ENCODE data around the gene AP3S1.

The AP3S1 gene

DNA sequence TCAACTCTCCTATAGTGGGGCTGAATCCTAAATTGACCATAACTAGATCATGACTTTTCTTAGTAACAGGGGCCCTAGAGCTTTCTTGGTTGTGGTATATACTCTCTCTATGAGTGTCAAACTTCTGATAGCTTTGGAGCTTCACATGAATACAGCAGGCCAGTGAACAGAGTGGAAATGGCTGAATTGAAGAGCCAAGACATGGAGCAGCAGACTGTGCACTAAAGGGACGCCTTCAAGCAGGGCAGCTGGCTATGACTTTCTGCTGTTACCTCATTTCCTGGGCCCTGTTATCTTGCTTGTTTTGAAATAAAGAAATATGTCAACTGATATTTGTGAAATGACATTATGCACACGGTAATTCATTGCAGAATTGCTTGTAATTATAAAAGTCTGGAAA is 41.6 kb upstream of the AP3S1 start:
- no peak for DNase-seq
- Histone ChIP-seq H3K27ac (ENCODE audit: low read length, poor library complexity, severe bottlenecking) (no peak overlapping the region), H3K4ac (ENCODE audit: low read depth in 1 of 2, low read length in 2 of 2) (no peak overlapping the region), H3K14ac (ENCODE audit: low read length in 2 of 2) (no peak overlapping the region), H3K27me3 (ENCODE audit: control insufficient read depth in 1 of 2, insufficient read depth in 1 of 2, low read length in 2 of 2) (peaks cover 0 to 4% of the 10 kb centered on the region in 2 experiments), H4K8ac (ENCODE audit: low read length) (no peak overlapping the region), H2BK5ac (ENCODE audit: low read depth, low read length, poor library complexity, severe bottlenecking) (no peak overlapping the region), H2BK120ac (ENCODE audit: low read depth, low read length) (no peak overlapping the region), H2BK15ac (ENCODE audit: low read depth, poor library complexity, severe bottlenecking) (no peak overlapping the region), H3K79me1 (replicated peaks; ENCODE audit: low read length, poor library complexity, severe bottlenecking) (no peaks in the 10 kb centered on the region), H3K4me3 (ENCODE audit: insufficient read depth in 1 of 2, low read depth in 1 of 2, low read length in 2 of 2) (no peak overlapping the region), H3K9me3 (ENCODE audit: control insufficient read depth, low read length) (no peaks in the 10 kb centered on the region), H3K36me3 (ENCODE audit: control insufficient read depth in 1 of 2, insufficient read depth in 2 of 2, low read depth in 1 of 2, low read length in 2 of 2) (peaks cover 0 to 4% of the 10 kb centered on the region in 2 experiments), H2AK5ac (ENCODE audit: low read length, severe bottlenecking) (no peak overlapping the region), H3K4me1 (ENCODE audit: control insufficient read depth, insufficient read depth, low read depth, low read length) (no peaks in the 10 kb centered on the region), H4K91ac (ENCODE audit: low read length) (no peak overlapping the region), H3K18ac (ENCODE audit: low read depth in 1 of 2, low read length in 2 of 2) (no peak overlapping the region), H3K4me2 (ENCODE audit: low read length, poor library complexity, severe bottlenecking) (no peak overlapping the region), H2AFZ (ENCODE audit: low read depth, low read length) (no peak overlapping the region), H2BK12ac (ENCODE audit: low read length in 2 of 2) (no peak overlapping the region), H3K9ac (ENCODE audit: low read length) (no peak overlapping the region), H3K23ac (ENCODE audit: low read length in 2 of 2) (no peak overlapping the region)
- 82% methylated on average over 2 of the region's 2 CpGs for WGBS

DNA sequence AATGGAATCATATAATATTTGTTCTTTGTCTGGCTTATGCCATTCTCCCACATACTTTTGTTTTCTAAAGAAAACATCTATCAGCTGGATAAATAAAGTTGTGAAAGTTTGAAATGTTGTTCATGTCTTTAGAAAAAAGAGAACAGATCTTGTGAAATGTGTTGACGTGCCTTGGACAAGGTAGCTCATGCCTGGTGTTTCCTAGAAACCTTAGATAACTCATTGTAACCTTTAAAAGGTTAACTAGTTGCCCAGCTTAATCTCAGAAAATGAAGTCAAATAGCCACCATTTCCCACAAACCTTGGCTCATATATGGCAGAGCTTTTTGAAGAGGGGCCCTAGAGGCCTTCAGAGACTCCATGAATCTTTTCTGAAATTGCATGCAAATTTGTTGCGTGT is 40.6 kb upstream of the AP3S1 start:
- H3K36me3 ChIP-seq (ENCODE audit: control insufficient read depth in 1 of 2, insufficient read depth in 2 of 2, low read depth in 1 of 2, low read length in 2 of 2): peaks cover 0 to 11% of the 10 kb centered on the region in 2 experiments
- no peak overlapping the region for H2BK120ac ChIP-seq (ENCODE audit: low read depth, low read length)
- no peak overlapping the region for H3K4ac ChIP-seq (ENCODE audit: low read depth in 1 of 2, low read length in 2 of 2)
- H4K8ac ChIP-seq (ENCODE audit: low read length): no peak overlapping the region
- H3K4me3 ChIP-seq (ENCODE audit: insufficient read depth in 1 of 2, low read depth in 1 of 2, low read length in 2 of 2): no peak overlapping the region
- no peaks in the 10 kb centered on the region for H3K4me1 ChIP-seq (ENCODE audit: control insufficient read depth, insufficient read depth, low read depth, low read length)
- no peak overlapping the region for H3K27ac ChIP-seq (ENCODE audit: low read length, poor library complexity, severe bottlenecking)
- H3K4me2 ChIP-seq (ENCODE audit: low read length, poor library complexity, severe bottlenecking): no peak overlapping the region
- H3K79me1 ChIP-seq (replicated peaks; ENCODE audit: low read length, poor library complexity, severe bottlenecking): no peaks in the 10 kb centered on the region
- H4K91ac ChIP-seq (ENCODE audit: low read length): no peak overlapping the region
- peaks cover 0 to 4% of the 10 kb centered on the region in 2 experiments for H3K27me3 ChIP-seq (ENCODE audit: control insufficient read depth in 1 of 2, insufficient read depth in 1 of 2, low read length in 2 of 2)
- H2BK12ac ChIP-seq (ENCODE audit: low read length in 2 of 2): no peak overlapping the region
- no peak overlapping the region for H3K14ac ChIP-seq (ENCODE audit: low read length in 2 of 2)
- H3K9ac ChIP-seq (ENCODE audit: low read length): no peak overlapping the region
- no peak overlapping the region for H3K18ac ChIP-seq (ENCODE audit: low read depth in 1 of 2, low read length in 2 of 2)
- 90% methylated on average over 2 of the region's 2 CpGs for WGBS
- no peak overlapping the region for H2BK15ac ChIP-seq (ENCODE audit: low read depth, poor library complexity, severe bottlenecking)
- H3K9me3 ChIP-seq (ENCODE audit: control insufficient read depth, low read length): no peaks in the 10 kb centered on the region
- no peak for DNase-seq
- H2AK5ac ChIP-seq (ENCODE audit: low read length, severe bottlenecking): no peak overlapping the region
- no peak overlapping the region for H2BK5ac ChIP-seq (ENCODE audit: low read depth, low read length, poor library complexity, severe bottlenecking)
- no peak overlapping the region for H3K23ac ChIP-seq (ENCODE audit: low read length in 2 of 2)
- no peak overlapping the region for H2AFZ ChIP-seq (ENCODE audit: low read depth, low read length)

DNA sequence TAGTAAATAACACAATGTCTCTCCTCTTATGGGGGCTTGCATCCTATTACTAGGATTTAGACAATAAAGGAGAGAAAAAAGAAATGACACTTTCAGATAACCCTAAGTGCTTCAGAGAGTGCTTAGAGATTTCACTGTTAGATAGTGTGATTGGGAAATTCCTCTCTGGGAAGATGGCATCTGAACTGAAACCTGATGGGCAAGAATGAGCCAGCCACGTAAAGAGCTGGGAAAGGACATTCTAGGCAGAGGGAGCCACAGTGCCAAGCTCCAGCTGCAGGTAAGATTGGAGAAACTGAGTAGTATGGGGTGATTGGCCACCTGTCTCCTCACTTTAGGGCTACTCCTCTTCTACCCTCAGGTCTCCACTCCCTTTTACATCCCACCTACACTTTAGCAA is 39.8 kb upstream of the AP3S1 start:
- Histone ChIP-seq H2AFZ (ENCODE audit: low read depth, low read length) (no peak overlapping the region), H3K79me1 (replicated peaks; ENCODE audit: low read length, poor library complexity, severe bottlenecking) (no peaks in the 10 kb centered on the region), H2AK5ac (ENCODE audit: low read length, severe bottlenecking) (no peak overlapping the region), H4K91ac (ENCODE audit: low read length) (no peak overlapping the region), H3K4me2 (ENCODE audit: low read length, poor library complexity, severe bottlenecking) (no peak overlapping the region), H2BK12ac (ENCODE audit: low read length in 2 of 2) (no peak overlapping the region), H3K23ac (ENCODE audit: low read length in 2 of 2) (no peak overlapping the region), H3K18ac (ENCODE audit: low read depth in 1 of 2, low read length in 2 of 2) (no peak overlapping the region), H3K4me3 (ENCODE audit: insufficient read depth in 1 of 2, low read depth in 1 of 2, low read length in 2 of 2) (no peak overlapping the region), H3K27ac (ENCODE audit: low read length, poor library complexity, severe bottlenecking) (no peak overlapping the region), H3K4ac (ENCODE audit: low read depth in 1 of 2, low read length in 2 of 2) (no peak overlapping the region), H3K27me3 (ENCODE audit: control insufficient read depth in 1 of 2, insufficient read depth in 1 of 2, low read length in 2 of 2) (peaks cover 0 to 4% of the 10 kb centered on the region in 2 experiments), H3K4me1 (ENCODE audit: control insufficient read depth, insufficient read depth, low read depth, low read length) (no peaks in the 10 kb centered on the region), H2BK120ac (ENCODE audit: low read depth, low read length) (no peak overlapping the region), H3K9me3 (ENCODE audit: control insufficient read depth, low read length) (no peaks in the 10 kb centered on the region), H2BK5ac (ENCODE audit: low read depth, low read length, poor library complexity, severe bottlenecking) (no peak overlapping the region), H3K9ac (ENCODE audit: low read length) (no peak overlapping the region), H4K8ac (ENCODE audit: low read length) (no peak overlapping the region), H3K14ac (ENCODE audit: low read length in 2 of 2) (no peak overlapping the region), H2BK15ac (ENCODE audit: low read depth, poor library complexity, severe bottlenecking) (no peak overlapping the region), H3K36me3 (ENCODE audit: control insufficient read depth in 1 of 2, insufficient read depth in 2 of 2, low read depth in 1 of 2, low read length in 2 of 2) (peaks cover 0 to 11% of the 10 kb centered on the region in 2 experiments)
- WGBS: 17% methylated on average over 1 of the region's 1 CpG
- DNase-seq: no peak

DNA sequence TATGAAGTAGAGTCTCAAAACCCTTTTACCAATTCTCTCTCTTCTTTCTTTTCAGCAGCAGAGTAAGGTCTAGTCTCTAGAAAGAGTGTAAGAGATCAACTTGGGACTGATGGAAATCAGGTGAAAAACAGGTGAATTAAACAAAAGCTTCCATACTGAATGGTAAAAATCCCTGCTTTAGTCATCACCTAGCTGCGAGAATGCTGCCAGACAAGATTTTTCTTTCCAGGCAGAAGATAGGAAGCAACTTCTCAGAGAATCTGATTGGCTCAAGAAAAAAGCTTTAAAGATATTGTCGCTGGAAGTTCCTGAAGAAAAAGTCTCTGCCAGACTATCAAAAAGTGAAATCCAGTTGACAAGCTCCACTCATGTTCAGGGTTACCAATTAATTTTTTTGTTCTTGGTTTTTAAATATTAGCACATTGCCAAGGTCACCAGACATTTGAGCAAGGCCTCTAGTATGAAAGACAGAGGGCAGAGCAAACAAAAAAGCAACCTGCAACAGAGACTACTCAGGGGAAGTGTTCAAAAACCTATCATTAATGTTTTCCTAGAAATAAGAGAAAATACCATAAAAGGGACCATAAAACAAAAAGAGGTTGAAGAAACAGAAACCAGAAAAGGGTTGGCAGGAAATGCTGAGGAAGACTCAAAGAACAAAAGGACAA is 34.6 kb upstream of the AP3S1 start:
- Histone ChIP-seq H3K4me3 (ENCODE audit: insufficient read depth in 1 of 2, low read depth in 1 of 2, low read length in 2 of 2) (no peak overlapping the region), H2BK15ac (ENCODE audit: low read depth, poor library complexity, severe bottlenecking) (no peak overlapping the region), H2AFZ (ENCODE audit: low read depth, low read length) (no peak overlapping the region), H4K91ac (ENCODE audit: low read length) (no peak overlapping the region), H3K23ac (ENCODE audit: low read length in 2 of 2) (no peak overlapping the region), H3K9ac (ENCODE audit: low read length) (no peak overlapping the region), H3K4me2 (ENCODE audit: low read length, poor library complexity, severe bottlenecking) (no peak overlapping the region), H3K79me1 (replicated peaks; ENCODE audit: low read length, poor library complexity, severe bottlenecking) (no peaks in the 10 kb centered on the region), H3K36me3 (ENCODE audit: control insufficient read depth in 1 of 2, insufficient read depth in 2 of 2, low read depth in 1 of 2, low read length in 2 of 2) (peaks cover 0 to 11% of the 10 kb centered on the region in 2 experiments), H3K18ac (ENCODE audit: low read depth in 1 of 2, low read length in 2 of 2) (no peak overlapping the region), H3K4ac (ENCODE audit: low read depth in 1 of 2, low read length in 2 of 2) (no peak overlapping the region), H3K27ac (ENCODE audit: low read length, poor library complexity, severe bottlenecking) (no peak overlapping the region), H3K9me3 (ENCODE audit: control insufficient read depth, low read length) (no peaks in the 10 kb centered on the region), H4K8ac (ENCODE audit: low read length) (no peak overlapping the region), H2BK12ac (ENCODE audit: low read length in 2 of 2) (no peak overlapping the region), H2AK5ac (ENCODE audit: low read length, severe bottlenecking) (no peak overlapping the region), H3K27me3 (ENCODE audit: control insufficient read depth in 1 of 2, insufficient read depth in 1 of 2, low read length in 2 of 2) (peaks cover 0 to 1% of the 10 kb centered on the region in 2 experiments), H2BK5ac (ENCODE audit: low read depth, low read length, poor library complexity, severe bottlenecking) (no peak overlapping the region), H3K4me1 (ENCODE audit: control insufficient read depth, insufficient read depth, low read depth, low read length) (no peaks in the 10 kb centered on the region), H3K14ac (ENCODE audit: low read length in 2 of 2) (no peak overlapping the region), H2BK120ac (ENCODE audit: low read depth, low read length) (no peak overlapping the region)
- DNase-seq: no peak
- 58% methylated on average over 2 of the region's 2 CpGs for WGBS
